GM18870 (cell line): ENCODE data around the gene CAMK2B.

Experiments used
- ATAC-seq: cut with Tn5 transposase; IDR thresholded peaks from one replicate; pipeline ENCODE4 v1.9.1; 2021; ENCODE audit warnings: moderate library complexity; ENCODE audit not compliant: unreplicated experiment

CAMK2B gene

GRCh38 chr7:44325201-44325671 lies at the start of gene CAMK2B:
Gene CAMK2B, minus strand, starts transcription at chr7:44325594. Its CDS starts 173 bp downstream, at chr7:44325421.
- ATAC-seq, result no peak

- ATAC-seq, result no peak
These were observed 48.8 kb upstream of the CAMK2B start for GRCh38 chr7:44374007-44374763.

GRCh38 chr7:44373418-44373740 lies 48.0 kb upstream of the CAMK2B start:
- ATAC-seq, result no peak

- ATAC-seq, result no peak
These were observed 47.4 kb upstream of the CAMK2B start for GRCh38 chr7:44372560-44373417.

- ATAC-seq, result no peak
These were observed 43.5 kb upstream of the CAMK2B start for GRCh38 chr7:44368885-44369284.

- ATAC-seq, result no peak
These were observed 43.1 kb upstream of the CAMK2B start for GRCh38 chr7:44368455-44368854.

GRCh38 chr7:44367475-44368043 lies 42.2 kb upstream of the CAMK2B start:
- ATAC-seq, result no peak

GRCh38 chr7:44366986-44367385 lies 41.6 kb upstream of the CAMK2B start:
- no peak for ATAC-seq

GRCh38 chr7:44353668-44354067 lies 28.3 kb upstream of the CAMK2B start:
- no peak for ATAC-seq

GRCh38 chr7:44348851-44349781 lies 23.7 kb upstream of the CAMK2B start:
- ATAC-seq, result no peak

GRCh38 chr7:44348300-44348699 lies 22.9 kb upstream of the CAMK2B start:
- ATAC-seq, result no peak

- no peak for ATAC-seq
These were observed 22.2 kb upstream of the CAMK2B start for GRCh38 chr7:44347546-44348114.

- ATAC-seq, result no peak
These were observed 20.7 kb upstream of the CAMK2B start for GRCh38 chr7:44346063-44346462.

- no peak for ATAC-seq
These were observed 16.0 kb upstream of the CAMK2B start for GRCh38 chr7:44341401-44341800.

GRCh38 chr7:44338600-44338999 lies 13.2 kb upstream of the CAMK2B start:
- ATAC-seq, result no peak

GRCh38 chr7:44336491-44336890 lies 11.1 kb upstream of the CAMK2B start:
- no peak for ATAC-seq

- no peak for ATAC-seq
These were observed 9.8 kb upstream of the CAMK2B start for GRCh38 chr7:44335184-44335583.

- ATAC-seq, result no peak
These were observed 9.3 kb upstream of the CAMK2B start for GRCh38 chr7:44334734-44335097.

- ATAC-seq, result no peak
These were observed 8.7 kb upstream of the CAMK2B start for GRCh38 chr7:44333911-44334733.

- ATAC-seq, result no peak
These were observed 6.3 kb upstream of the CAMK2B start for GRCh38 chr7:44331682-44332081.
